ENCODE data around the gene HIRIP3.

HIRIP3 gene

DNA sequence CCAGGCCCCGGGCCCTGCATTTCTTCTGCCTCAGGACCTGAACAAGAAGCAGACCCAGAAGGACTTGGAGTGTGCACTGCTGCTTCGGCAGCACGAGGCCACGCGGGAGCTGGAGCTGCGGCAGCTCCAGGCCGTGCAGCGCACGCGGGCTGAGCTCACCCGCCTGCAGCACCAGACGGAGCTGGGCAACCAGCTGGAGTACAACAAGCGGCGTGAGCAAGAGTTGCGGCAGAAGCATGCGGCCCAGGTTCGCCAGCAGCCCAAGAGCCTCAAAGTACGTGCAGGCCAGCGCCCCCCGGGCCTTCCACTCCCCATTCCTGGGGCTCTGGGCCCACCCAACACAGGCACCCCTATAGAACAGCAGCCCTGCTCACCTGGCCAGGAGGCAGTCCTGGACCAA lies 9.2 kb downstream of the HIRIP3 start:
- Histone ChIP-seq H3K36me3 (replicated peaks; ENCODE audit: insufficient read depth, low read length) (peaks cover 8% of the 10 kb centered on the region; the same call in 1 of the 2 replicates), H2AFZ (ENCODE audit: low read length) (no peak overlapping the region), H3K4me1 (ENCODE audit: low read length) (no peaks in the 10 kb centered on the region), H3K79me2 (ENCODE audit: low read length) (no peaks in the 10 kb centered on the region), H3K4me2 (ENCODE audit: low read depth, low read length) (no peak overlapping the region), H3K4me3 (ENCODE audit: low read length) (no peak overlapping the region), H3K27ac (ENCODE audit: low read length) (no peak overlapping the region), H4K20me1 (ENCODE audit: insufficient read depth, low read length) (no peaks in the 10 kb centered on the region), H3K9ac (ENCODE audit: low read length) (no peak overlapping the region), H3F3A (ENCODE audit: insufficient read depth, low read length) (peaks cover 9% of the 10 kb centered on the region; the same call in 1 of the 2 replicates), H3K9me2 (replicated peaks; ENCODE audit: insufficient read depth, low read length) (no peaks in the 10 kb centered on the region), H3K9me3 (replicated peaks; ENCODE audit: insufficient read depth, low read length) (no peaks in the 10 kb centered on the region), H3K27me3 (replicated peaks; ENCODE audit: insufficient read depth, low read length) (no peaks in the 10 kb centered on the region)
- DNase-seq = no peak
- TF ChIP-seq, protein P1, sequence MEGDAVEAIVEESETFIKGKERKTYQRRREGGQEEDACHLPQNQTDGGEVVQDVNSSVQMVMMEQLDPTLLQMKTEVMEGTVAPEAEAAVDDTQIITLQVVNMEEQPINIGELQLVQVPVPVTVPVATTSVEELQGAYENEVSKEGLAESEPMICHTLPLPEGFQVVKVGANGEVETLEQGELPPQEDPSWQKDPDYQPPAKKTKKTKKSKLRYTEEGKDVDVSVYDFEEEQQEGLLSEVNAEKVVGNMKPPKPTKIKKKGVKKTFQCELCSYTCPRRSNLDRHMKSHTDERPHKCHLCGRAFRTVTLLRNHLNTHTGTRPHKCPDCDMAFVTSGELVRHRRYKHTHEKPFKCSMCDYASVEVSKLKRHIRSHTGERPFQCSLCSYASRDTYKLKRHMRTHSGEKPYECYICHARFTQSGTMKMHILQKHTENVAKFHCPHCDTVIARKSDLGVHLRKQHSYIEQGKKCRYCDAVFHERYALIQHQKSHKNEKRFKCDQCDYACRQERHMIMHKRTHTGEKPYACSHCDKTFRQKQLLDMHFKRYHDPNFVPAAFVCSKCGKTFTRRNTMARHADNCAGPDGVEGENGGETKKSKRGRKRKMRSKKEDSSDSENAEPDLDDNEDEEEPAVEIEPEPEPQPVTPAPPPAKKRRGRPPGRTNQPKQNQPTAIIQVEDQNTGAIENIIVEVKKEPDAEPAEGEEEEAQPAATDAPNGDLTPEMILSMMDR (IDR thresholded peaks at IDR 0.05; ENCODE audit: low read length) = no peak
- TF ChIP-seq EZH2 (optimal IDR thresholded peaks at IDR 0.05; ENCODE audit: low read depth, low read length) (no peak), EZH2phosphoT487 (IDR thresholded peaks at IDR 0.05; ENCODE audit: low read length) (no peak)

DNA sequence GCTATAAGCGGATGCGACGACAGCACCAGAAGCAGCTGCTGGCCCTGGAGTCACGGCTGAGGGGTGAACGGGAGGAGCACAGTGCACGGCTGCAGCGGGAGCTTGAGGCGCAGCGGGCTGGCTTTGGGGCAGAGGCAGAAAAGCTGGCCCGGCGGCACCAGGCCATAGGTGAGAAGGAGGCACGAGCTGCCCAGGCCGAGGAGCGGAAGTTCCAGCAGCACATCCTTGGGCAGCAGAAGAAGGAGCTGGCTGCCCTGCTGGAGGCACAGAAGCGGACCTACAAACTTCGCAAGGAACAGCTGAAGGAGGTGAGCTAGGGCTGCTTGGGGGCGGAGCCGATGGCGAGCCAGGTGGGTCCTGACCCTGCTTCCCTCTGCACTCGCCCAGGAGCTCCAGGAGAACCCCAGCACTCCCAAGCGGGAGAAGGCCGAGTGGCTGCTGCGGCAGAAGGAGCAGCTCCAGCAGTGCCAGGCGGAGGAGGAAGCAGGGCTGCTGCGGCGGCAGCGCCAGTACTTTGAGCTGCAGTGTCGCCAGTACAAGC lies 10.1 kb downstream of the HIRIP3 start:
- Histone ChIP-seq H3K4me3 (ENCODE audit: low read length) (no peak overlapping the region), H3K79me2 (ENCODE audit: low read length) (no peaks in the 10 kb centered on the region), H3K9ac (ENCODE audit: low read length) (no peak overlapping the region), H3K36me3 (replicated peaks; ENCODE audit: insufficient read depth, low read length) (peaks cover 10% of the 10 kb centered on the region; the same call in 1 of the 2 replicates), H3K4me2 (ENCODE audit: low read depth, low read length) (no peak overlapping the region), H3F3A (ENCODE audit: insufficient read depth, low read length) (peaks cover 9% of the 10 kb centered on the region; the same call in 1 of the 2 replicates), H3K27ac (ENCODE audit: low read length) (no peak overlapping the region), H3K9me2 (replicated peaks; ENCODE audit: insufficient read depth, low read length) (no peaks in the 10 kb centered on the region), H2AFZ (ENCODE audit: low read length) (no peak overlapping the region), H3K4me1 (ENCODE audit: low read length) (no peaks in the 10 kb centered on the region), H3K27me3 (replicated peaks; ENCODE audit: insufficient read depth, low read length) (no peaks in the 10 kb centered on the region), H3K9me3 (replicated peaks; ENCODE audit: insufficient read depth, low read length) (no peaks in the 10 kb centered on the region), H4K20me1 (ENCODE audit: insufficient read depth, low read length) (no peaks in the 10 kb centered on the region)
- no peak for DNase-seq
- TF ChIP-seq EZH2phosphoT487 (IDR thresholded peaks at IDR 0.05; ENCODE audit: low read length) (no peak), EZH2 (optimal IDR thresholded peaks at IDR 0.05; ENCODE audit: low read depth, low read length) (no peak)
- TF ChIP-seq, protein P1 (IDR thresholded peaks at IDR 0.05; ENCODE audit: low read length) = no peak

DNA sequence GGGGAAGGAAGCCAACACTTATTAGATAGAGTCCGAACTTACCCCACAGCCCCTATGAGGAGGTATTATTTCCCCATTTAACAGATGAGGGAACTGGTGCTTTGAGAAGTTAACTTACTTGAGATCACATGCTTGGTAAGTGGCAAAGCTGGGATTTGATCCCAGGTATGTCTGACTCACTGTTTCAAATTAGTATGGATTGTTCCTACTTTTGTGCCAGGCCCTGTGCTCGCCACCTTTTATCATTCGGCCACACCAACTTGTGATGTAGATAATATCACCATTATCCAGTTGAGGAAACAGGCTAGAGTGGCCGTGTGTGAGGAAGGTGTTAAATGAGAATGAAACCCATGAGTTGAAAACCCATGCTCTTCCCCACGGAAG lies 10.7 kb downstream of the HIRIP3 start:
- no peak overlapping the region for H3K27ac ChIP-seq (ENCODE audit: low read length)
- TF ChIP-seq, protein P1 (IDR thresholded peaks at IDR 0.05; ENCODE audit: low read length) = no peak
- no peak for TF ChIP-seq EZH2 (optimal IDR thresholded peaks at IDR 0.05; ENCODE audit: low read depth, low read length)
- TF ChIP-seq EZH2phosphoT487 (IDR thresholded peaks at IDR 0.05; ENCODE audit: low read length) = no peak
- no peak overlapping the region for H2AFZ ChIP-seq (ENCODE audit: low read length)
- peaks cover 8% of the 10 kb centered on the region; the same call in 1 of the 2 replicates for H3F3A ChIP-seq (ENCODE audit: insufficient read depth, low read length)
- H4K20me1 ChIP-seq (ENCODE audit: insufficient read depth, low read length) = no peaks in the 10 kb centered on the region
- DNase-seq = no peak
- no peaks in the 10 kb centered on the region for H3K9me3 ChIP-seq (replicated peaks; ENCODE audit: insufficient read depth, low read length)
- H3K9ac ChIP-seq (ENCODE audit: low read length) = no peak overlapping the region
- H3K9me2 ChIP-seq (replicated peaks; ENCODE audit: insufficient read depth, low read length) = no peaks in the 10 kb centered on the region
- no peak overlapping the region for H3K4me2 ChIP-seq (ENCODE audit: low read depth, low read length)
- H3K4me3 ChIP-seq (ENCODE audit: low read length) = no peak overlapping the region
- no peaks in the 10 kb centered on the region for H3K27me3 ChIP-seq (replicated peaks; ENCODE audit: insufficient read depth, low read length)
- H3K36me3 ChIP-seq (replicated peaks; ENCODE audit: insufficient read depth, low read length) = peaks cover 10% of the 10 kb centered on the region; the same call in 1 of the 2 replicates
- no peaks in the 10 kb centered on the region for H3K4me1 ChIP-seq (ENCODE audit: low read length)
- no peaks in the 10 kb centered on the region for H3K79me2 ChIP-seq (ENCODE audit: low read length)
